Measurements from ENCODE around the gene HELLS.

- TF ChIP-seq CTCF (IDR thresholded peaks at IDR 0.05) (no peak), ZFX (IDR thresholded peaks at IDR 0.05; ENCODE audit: borderline replicate concordance) (no peak)
Observed at GRCh38 chr10:94602729-94603515, 57.3 kb downstream of the HELLS start.
